OCI-LY7 (cell line): ENCODE data around the gene TRIM27. TPM values are rescaled to one million over a fixed set of nuclear protein-coding genes. Genes with fewer than 3 reads are reported as not detected.

Experiments
- BruUV-seq: library from RNA; stranded (reverse); fragments of 400-500 nt; replicated peaks from 2 replicates; lab custom pipeline; 2021; lab: Mats Ljungman, UMichigan
- CTCF ChIA-PET: fragments of 300-600 bp; sonication (Branson Sonifier 250); formaldehyde crosslinking; loops from one replicate; lab custom pipeline; 2022; ENCODE audit warnings: antibody characterized with exemption; ENCODE audit not compliant: unreplicated experiment; lab: Charles Lee
- POLR2A ChIA-PET: fragments of 300-600 bp; sonication (Branson Sonifier 250); formaldehyde crosslinking; loops from one replicate; lab custom pipeline; 2022; ENCODE audit warnings: antibody characterized with exemption; lab: Charles Lee
- DNase-seq: peaks from one replicate; pipeline ENCODE4 v3.0.0-alpha.2; 2015; ENCODE audit warnings: low spot score
- H2AFZ ChIP-seq: fragments of 200-600 bp; sonication (generic), shearing (Covaris generic); 2 replicates; pipeline ENCODE4 v1.6.1; 2014; ENCODE audit warnings: mild to moderate bottlenecking, antibody characterized with exemption, low read length, moderate library complexity
- H3K27ac ChIP-seq: fragments of 200-600 bp; sonication (generic); 2 replicates; pipeline ENCODE4 v1.5.1; 2014; ENCODE audit warnings: mixed run types, low read depth, mild to moderate bottlenecking, moderate library complexity, low read length, inconsistent platforms; ENCODE audit not compliant: poor library complexity, severe bottlenecking
- H3K36me3 ChIP-seq: fragments of 200-600 bp; sonication (generic); 2 replicates; pipeline ENCODE4 v1.6.1; 2014; ENCODE audit warnings: mild to moderate bottlenecking, antibody characterized with exemption, low read length, moderate library complexity, mixed read lengths; ENCODE audit not compliant: insufficient read depth
- H3K4me1 ChIP-seq: fragments of 200-600 bp; sonication (generic); 2 replicates; pipeline ENCODE4 v1.5.1; 2014; ENCODE audit warnings: mild to moderate bottlenecking, low read length; ENCODE audit not compliant: insufficient read depth, poor library complexity, severe bottlenecking
- H3K4me2 ChIP-seq: fragments of 200-600 bp; sonication (generic); 2 replicates; pipeline ENCODE4 v1.6.1; 2014; ENCODE audit warnings: mild to moderate bottlenecking, low read length
- H3K4me3 ChIP-seq: fragments of 200-600 bp; sonication (generic); 2 replicates; pipeline ENCODE4 v1.5.1; 2014; ENCODE audit warnings: mild to moderate bottlenecking, low read depth, low read length; ENCODE audit not compliant: poor library complexity, severe bottlenecking
- H3K79me2 ChIP-seq: fragments of 200-600 bp; sonication (generic); 2 replicates; pipeline ENCODE4 v1.6.1; 2016; ENCODE audit warnings: low read depth, mild to moderate bottlenecking, low read length, moderate library complexity, mixed read lengths; ENCODE audit not compliant: insufficient read depth
- H3K9me2 ChIP-seq: fragments of 200-600 bp; sonication (generic); 2 replicates; pipeline ENCODE4 v1.6.1; 2016; ENCODE audit warnings: mild to moderate bottlenecking, low read length, mixed read lengths; ENCODE audit not compliant: insufficient read depth
- H3K9me3 ChIP-seq: fragments of 200-600 bp; sonication (generic); 2 replicates; pipeline ENCODE4 v1.6.1; 2014; ENCODE audit warnings: mild to moderate bottlenecking, mixed run types, low read length, mixed read lengths
- H4K20me1 ChIP-seq: fragments of 200-600 bp; sonication (generic); 2 replicates; pipeline ENCODE4 v1.6.1; 2014; ENCODE audit warnings: mild to moderate bottlenecking, antibody characterized with exemption, low read length, moderate library complexity, mixed read lengths; ENCODE audit not compliant: insufficient read depth
- CTCF ChIP-seq: fragments of 200-600 bp; sonication (generic); conservative IDR thresholded peaks from 2 replicates; pipeline ENCODE4 v1.5.1; 2014; ENCODE audit warnings: mild to moderate bottlenecking, antibody characterized with exemption, low read length, moderate library complexity, mixed read lengths
- EZH2phosphoT487 ChIP-seq: fragments of 200-600 bp; sonication (generic); IDR thresholded peaks from 2 replicates; pipeline ENCODE4 v1.6.1; 2018; ENCODE audit warnings: low read depth, borderline replicate concordance, mild to moderate bottlenecking, mixed run types, antibody characterized with exemption, low read length, moderate library complexity, mixed read lengths
- intact Hi-C: fragments of 100-400 bp; cut with micrococcal nuclease; formaldehyde crosslinking; loops from one replicate; pipeline ENCODE4 v1.10.0; 2022; ENCODE audit not compliant: unreplicated experiment
- total RNA-seq, 2 experiments: library from RNA; depleted of rRNA in 1 of 2; stranded (reverse); fragments of >200 nt in 1 of 2; shearing (Covaris generic) in 1 of 2; gene quantifications; 2 replicates each; pipeline ENCODE4 v1.2.3, GENCODE V29; 2014 to 2022

TRIM27 gene
- total RNA-seq, 2 experiments from 2014 or later = 112 to 130 TPM

- Histone ChIP-seq H3K27ac (no peak overlapping the region), H3K36me3 (no peaks in the 10 kb centered on the region), H3K4me2 (peak overlapping the region; percentile 63), H2AFZ (no peak overlapping the region; the same call in 1 of the 2 replicates), H3K79me2 (no peaks in the 10 kb centered on the region), H3K4me3 (peak overlapping the region; percentile 48), H4K20me1 (no peaks in the 10 kb centered on the region), H3K4me1 (peaks cover 35% of the 10 kb centered on the region), H3K9me2 (no peaks in the 10 kb centered on the region), H3K9me3 (peaks cover 10% of the 10 kb centered on the region; the same call in 1 of the 2 replicates)
- CTCF ChIA-PET = no interaction called here
- BruUV-seq = no TSS peak
- intact Hi-C loops = loop anchor here (5.0 kb wide), 2 partner anchors 80 to 295 kb away; no protein-coding TSS in a partner anchor
- no peak for DNase-seq
- POLR2A ChIA-PET = no interaction called here
- no peak for TF ChIP-seq EZH2phosphoT487
- no peak for TF ChIP-seq CTCF
These were observed 18.1 kb upstream of the TRIM27 start for GRCh38 chr6:28941684-28942448.

DNA sequence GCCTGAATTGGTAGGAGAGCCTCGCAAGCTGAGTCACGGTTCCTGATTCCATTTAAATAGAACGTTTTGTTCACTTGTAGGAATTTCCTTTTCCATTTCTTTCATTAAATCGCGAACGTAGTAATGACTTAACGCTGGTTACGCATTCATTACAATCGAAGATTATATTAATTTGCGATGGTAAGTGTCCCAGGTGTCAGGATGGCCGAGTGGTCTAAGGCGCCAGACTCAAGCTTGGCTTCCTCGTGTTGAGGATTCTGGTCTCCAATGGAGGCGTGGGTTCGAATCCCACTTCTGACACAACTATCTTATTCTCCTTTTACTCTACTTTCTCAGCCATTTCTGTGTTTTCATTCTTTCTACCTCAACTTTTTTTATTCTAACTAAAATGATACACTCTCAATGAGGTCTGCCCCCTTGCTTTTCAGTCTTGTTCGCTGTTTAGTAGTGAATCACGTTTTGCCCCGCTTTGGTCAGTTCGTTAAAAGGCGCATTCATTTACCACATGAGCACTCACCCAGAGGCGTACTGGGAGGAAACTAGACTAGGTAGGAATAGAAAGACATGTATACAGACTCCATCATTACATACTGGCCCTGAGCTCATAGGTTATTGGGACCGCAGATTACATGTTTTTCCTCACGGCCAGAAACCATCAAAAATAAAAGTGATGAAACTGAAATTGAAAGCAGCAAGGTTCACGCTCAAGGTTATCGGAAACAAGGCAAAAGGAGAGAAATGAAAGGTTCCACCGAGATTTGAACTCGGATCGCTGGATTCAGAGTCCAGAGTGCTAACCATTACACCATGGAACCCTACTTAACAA, 17.3 kb upstream of the TRIM27 start:
- H3K9me2 ChIP-seq = no peaks in the 10 kb centered on the region
- H3K9me3 ChIP-seq = peaks cover 10% of the 10 kb centered on the region; the same call in 1 of the 2 replicates
- peak; percentile 57 for DNase-seq
- H3K4me2 ChIP-seq = peak overlapping the region; percentile 63; the same call in 1 of the 2 replicates
- POLR2A ChIA-PET = no interaction called here
- no peaks in the 10 kb centered on the region for H3K36me3 ChIP-seq
- no TSS peak for BruUV-seq
- H4K20me1 ChIP-seq = no peaks in the 10 kb centered on the region
- no peak overlapping the region for H3K27ac ChIP-seq
- H2AFZ ChIP-seq = peak overlapping the region; percentile 81; the same call in 1 of the 2 replicates
- peak overlapping the region; percentile 48 for H3K4me3 ChIP-seq
- TF ChIP-seq CTCF = no peak
- TF ChIP-seq EZH2phosphoT487 = no peak
- CTCF ChIA-PET = no interaction called here
- intact Hi-C loops = loop anchor here (5.0 kb wide), 2 partner anchors 79 to 294 kb away; no protein-coding TSS in a partner anchor
- H3K4me1 ChIP-seq = peaks cover 35% of the 10 kb centered on the region
- H3K79me2 ChIP-seq = no peaks in the 10 kb centered on the region
